GM23248 (cell line): ENCODE measurements around the gene CACNA1C.
"Not testable (repeated sequence)": the region's sequence is repeated elsewhere in the genome, so short reads cannot be mapped to it uniquely, and the experiment has no call there.

ENCODE experiments used
- EZH2 ChIP-seq: fragments of 200-600 bp; sonication (generic); IDR thresholded peaks from 2 replicates; pipeline ENCODE4 v1.6.1; 2018; ENCODE audit warnings: antibody characterized with exemption, mild to moderate bottlenecking; ENCODE audit not compliant: insufficient read depth, poor library complexity, severe bottlenecking
- EZH2phosphoT487 ChIP-seq: fragments of 200-600 bp; sonication (generic); IDR thresholded peaks from 2 replicates; pipeline ENCODE4 v1.6.1; 2018; ENCODE audit warnings: antibody characterized with exemption, moderate library complexity, mild to moderate bottlenecking, low read depth; ENCODE audit not compliant: insufficient read depth

DNA sequence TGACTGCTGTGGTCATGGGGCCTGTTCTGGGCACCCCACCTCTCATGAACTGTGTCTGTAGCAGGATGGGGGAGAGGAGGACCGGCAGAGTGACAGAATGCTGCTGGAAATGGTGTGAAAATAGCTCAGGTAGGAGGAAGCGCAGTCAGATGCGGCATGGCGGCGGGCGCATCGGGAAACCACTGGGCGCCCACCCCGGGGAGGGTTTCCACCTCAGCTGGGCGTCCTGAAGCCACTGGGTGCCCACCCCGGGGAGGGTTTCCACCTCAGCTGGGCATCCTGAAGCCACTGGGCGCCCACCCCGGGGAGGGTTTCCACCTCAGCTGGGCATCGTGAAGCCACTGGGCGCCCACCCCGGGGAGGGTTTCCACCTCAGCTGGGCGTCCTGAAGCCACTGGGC is 52.6 kb downstream of the CACNA1C start:
- not testable (repeated sequence) for TF ChIP-seq EZH2, EZH2phosphoT487
